HuH-7.5 (cell line): Measurements from ENCODE around the gene TACC2.
"Not testable (repeated sequence)": the region's sequence is repeated elsewhere in the genome, so short reads cannot be mapped to it uniquely, and the experiment has no call there.

Experiments
- DNase-seq: peaks from one replicate; pipeline ENCODE4 v3.0.0; 2011; ENCODE audit warnings: low spot score

Gene TACC2

DNA sequence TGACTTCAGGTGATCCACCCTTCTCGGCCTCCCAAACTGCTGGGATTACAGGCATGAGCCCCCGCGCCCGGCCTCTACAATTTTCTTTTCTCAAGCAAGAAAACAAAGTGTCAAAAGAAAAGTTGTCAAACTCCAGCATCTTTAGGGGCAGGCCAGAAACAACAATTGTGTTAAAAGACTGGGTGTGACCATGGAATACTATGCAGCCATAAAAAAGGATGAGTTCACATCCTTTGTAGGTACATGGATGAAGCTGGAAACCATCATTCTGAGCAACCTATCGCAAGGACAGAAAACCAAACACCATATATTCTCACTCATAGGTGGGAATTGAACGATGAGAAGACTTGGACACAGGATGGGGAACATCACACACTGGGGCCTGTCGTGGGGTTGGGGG is 34.3 kb downstream of the TACC2 start:
- DNase-seq: not testable (repeated sequence)

- DNase-seq: no peak
Observed at GRCh38 chr10:122029499-122030199, 40.7 kb downstream of the TACC2 start.

- no peak for DNase-seq
Observed at GRCh38 chr10:122030200-122030552, 41.2 kb downstream of the TACC2 start.

DNA sequence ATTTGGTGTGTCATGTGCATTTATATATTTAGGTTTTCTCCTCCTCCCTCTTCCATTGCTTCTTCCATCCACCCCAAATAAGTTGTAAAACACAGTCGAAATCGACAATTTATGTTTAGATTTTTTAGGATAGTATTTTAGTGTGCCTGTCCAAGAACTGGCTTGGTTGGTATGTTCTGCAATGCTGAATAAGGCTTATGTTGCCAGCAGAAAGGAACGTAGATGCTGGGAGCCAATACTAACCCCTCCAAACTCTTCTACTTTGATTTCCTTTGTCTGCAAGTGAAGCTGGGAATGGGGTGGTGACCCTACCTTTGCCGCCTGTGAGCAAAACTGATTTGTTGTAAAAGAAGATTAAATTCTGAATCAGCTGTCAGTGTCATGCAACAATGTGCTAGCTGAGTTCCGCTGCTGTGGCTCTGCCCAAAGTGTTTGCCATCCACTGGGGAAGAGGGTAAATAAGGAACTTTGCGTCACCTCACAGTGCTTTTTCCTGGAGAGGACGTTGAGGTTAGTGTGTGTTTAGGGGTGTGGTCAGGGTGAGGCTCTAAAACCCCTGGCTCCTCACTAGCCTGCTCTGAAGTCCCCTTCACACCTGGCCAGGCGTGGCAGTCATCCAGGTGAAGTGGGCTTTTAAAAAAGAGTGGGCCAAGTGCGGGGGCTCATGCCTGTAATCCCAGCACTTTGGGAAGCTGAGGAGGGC is 44.4 kb downstream of the TACC2 start:
- DNase-seq: no peak

DNA sequence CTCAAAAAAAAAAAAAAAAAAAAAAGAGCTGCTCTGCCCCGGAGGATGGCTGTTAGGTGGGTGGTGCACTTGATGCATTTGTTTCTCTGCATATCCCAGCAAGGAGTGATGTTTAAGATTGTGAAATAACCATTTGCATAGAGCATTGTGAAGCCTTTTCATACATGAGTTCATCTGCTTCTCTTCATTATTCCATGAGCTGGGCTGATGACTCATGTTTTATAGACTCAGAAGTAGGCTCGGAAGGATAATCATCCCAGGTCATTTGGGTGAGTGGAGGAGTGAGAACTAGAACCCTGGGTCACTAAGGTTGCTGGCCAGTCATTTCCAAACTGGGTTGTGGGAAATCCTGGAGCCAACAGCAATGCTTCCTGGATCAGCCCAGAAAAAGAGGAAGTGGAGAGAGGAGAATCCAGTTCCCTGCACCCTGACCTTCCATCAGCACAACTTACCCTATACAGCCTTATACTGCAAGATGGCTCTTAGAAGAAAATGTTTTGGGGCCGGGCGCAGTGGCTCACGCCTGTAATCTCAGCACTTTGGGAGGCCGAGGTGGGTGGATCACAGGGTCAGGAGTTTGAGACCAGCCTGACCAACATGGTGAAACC is 45.3 kb downstream of the TACC2 start:
- no peak for DNase-seq

- no peak for DNase-seq
Observed at GRCh38 chr10:122040786-122041185, 51.8 kb downstream of the TACC2 start.

GRCh38 chr10:122042836-122043235 is 53.9 kb downstream of the TACC2 start:
- no peak for DNase-seq

GRCh38 chr10:122044045-122044661 is 55.2 kb downstream of the TACC2 start:
- DNase-seq: peak; percentile 38

- DNase-seq: no peak
Observed at GRCh38 chr10:122044713-122045112, 55.8 kb downstream of the TACC2 start.

DNA sequence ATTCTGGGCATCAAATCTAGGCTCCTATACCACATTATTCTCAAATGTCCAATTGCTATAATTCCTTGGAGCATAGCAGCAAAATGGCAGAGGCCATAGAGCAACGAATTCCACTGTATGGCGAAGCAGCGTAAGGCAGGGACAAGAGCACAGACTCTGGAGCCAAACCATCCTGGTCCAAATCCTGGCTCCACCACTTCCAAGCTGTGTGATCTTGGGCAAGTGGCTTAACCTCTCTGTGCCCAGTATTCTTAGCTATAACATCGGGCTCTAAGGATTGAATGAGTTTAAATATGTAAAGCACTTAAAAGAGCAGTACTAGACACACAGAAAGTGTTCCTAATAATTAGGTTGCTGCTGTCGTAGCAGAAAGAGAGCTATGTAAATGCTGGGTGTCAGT is 56.2 kb downstream of the TACC2 start:
- no peak for DNase-seq

DNA sequence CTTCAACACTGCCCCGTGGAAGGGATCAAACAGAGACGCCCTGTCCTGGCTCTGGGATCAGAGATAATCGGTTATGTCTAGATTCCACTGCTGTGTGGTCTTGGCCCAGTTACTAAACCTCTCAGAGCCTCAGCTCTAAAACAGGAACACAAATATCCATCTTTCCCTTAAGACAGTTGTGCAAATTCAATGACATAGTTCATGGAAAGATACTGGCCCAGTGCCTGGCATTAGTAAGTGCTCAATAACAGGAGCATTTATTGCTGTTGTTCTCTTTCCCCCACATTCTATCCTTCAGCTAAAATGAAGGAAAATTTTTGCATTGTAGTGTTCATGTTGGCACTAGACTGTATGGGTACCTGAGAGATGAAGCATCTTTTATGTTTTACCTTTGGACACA is 58.6 kb downstream of the TACC2 start:
- DNase-seq: no peak

GRCh38 chr10:122049076-122049475 is 60.1 kb downstream of the TACC2 start:
- DNase-seq: no peak

GRCh38 chr10:122050311-122050710 is 61.3 kb downstream of the TACC2 start:
- DNase-seq: no peak

- DNase-seq: no peak
Observed at GRCh38 chr10:122050811-122051210, 61.8 kb downstream of the TACC2 start.

DNA sequence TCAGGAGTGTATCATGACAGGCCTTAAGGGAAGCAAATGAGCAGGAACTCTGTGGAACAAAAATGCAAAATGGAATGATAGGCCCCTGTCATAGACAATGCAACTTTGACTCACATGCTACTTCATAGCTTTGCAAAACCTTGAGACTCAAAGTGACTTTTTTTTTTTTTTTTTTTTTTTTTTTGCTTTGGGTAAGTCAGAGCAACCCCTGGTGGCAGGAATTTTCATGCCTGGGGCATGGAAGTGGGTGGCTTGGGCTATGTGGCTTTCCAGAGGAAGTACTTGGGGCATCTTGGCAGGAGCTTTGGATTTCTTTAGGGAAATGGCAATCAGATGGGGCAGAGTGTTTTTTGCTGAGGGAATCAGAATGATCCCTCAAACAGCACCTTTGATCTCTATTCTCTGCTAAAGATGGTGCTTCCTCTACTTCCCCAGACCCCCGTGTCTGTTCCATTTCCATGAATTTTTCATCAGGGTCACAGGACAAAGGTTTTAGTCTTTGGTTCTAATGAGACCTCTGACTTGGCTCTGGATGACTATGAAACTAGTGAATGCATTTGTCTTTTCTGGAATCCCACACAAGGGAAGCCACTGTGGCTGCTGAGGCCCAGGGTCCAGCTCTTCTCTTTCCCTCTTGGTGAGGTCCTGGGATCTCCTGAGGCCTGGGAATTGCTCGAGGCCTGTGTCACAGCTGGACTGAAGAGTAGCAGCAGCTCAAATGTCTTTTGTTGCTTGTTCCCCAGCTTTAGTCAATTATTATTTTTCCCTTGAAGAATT is 62.8 kb downstream of the TACC2 start:
- peak; percentile 33 for DNase-seq

DNA sequence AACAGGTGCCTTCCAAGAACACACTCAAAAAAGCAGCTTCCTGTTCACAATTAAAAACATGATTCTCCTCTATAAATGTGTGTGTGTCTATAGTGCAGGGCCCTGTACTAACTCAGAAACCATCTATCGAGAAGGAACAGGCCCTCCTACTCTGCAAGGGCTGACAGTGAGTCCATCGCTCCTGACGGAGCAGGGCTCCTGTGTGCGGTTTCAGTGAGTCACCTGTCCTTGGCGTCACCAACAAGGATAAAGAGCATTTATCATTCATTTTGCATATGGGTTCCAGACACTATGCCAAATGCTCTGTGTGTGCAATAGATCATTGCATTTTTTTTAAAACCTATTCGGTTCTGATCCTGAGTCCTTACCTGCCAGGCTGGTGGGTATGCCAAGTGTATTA is 63.7 kb downstream of the TACC2 start:
- no peak for DNase-seq

- no peak for DNase-seq
Observed at GRCh38 chr10:122053314-122053713, 64.4 kb downstream of the TACC2 start.

DNA sequence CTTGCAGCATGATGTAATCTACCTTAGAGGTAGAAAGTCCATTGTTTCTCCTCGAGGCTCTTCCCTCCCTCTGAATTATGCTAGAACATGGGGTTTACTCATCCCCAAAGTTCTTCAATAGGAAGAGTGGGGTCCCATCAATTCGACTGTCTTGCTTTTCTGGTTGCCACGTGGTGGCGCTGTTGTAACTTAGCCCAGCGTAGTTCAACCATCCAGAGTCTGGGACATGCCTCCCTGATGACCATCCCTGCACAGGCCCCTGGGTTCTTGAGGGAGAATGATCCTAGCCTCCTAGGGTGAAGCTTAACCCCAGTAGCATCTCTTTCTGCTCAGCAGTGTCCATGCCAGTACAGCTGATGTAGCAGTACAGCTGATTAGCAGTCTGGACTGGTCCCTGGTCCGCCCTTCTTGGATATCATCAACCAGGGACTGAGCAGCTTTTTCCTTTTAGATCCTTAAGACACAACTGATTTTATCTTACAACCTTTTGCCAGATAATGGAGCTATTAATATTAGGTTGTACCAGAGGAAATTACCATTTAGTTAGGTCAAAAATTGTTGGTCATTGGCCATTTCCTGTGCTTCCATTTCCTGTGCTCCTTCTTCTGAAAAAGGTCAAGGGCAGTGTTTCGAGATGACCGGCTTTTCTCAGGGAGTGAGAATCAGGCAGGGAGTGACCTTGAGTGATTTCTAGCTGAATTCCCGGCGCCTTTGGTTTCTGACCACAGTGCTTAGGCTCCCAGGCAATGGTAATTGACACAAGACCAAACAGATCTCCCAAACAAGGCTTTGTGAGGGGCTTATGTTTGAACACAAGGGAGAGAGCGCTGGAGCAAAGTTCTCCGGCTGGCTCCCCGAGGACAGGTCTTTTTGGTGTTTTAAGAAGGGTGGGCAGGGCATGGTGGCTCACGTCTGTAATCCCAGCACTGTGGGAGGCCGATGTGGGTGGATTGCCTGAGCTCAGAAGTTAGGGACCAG is 65.4 kb downstream of the TACC2 start:
- DNase-seq: peak; percentile 29

DNA sequence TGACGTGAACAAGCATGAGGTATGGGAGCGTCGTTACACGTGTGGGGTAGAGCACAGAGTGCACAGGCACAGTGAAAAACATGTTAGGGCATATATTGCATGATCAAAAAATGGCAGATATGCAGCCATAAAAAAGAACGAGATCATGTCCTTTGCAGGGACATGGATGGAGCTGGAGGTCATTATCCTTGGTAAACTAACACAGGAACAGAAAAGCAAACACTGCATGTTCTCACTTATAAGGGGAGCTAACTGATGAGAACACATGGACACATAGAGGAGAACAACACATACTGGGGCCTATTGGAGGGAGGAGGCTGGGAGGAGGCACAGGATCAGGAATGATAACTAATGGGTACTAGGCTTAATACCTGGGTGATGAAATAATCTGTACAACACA is 66.3 kb downstream of the TACC2 start:
- DNase-seq: no peak

DNA sequence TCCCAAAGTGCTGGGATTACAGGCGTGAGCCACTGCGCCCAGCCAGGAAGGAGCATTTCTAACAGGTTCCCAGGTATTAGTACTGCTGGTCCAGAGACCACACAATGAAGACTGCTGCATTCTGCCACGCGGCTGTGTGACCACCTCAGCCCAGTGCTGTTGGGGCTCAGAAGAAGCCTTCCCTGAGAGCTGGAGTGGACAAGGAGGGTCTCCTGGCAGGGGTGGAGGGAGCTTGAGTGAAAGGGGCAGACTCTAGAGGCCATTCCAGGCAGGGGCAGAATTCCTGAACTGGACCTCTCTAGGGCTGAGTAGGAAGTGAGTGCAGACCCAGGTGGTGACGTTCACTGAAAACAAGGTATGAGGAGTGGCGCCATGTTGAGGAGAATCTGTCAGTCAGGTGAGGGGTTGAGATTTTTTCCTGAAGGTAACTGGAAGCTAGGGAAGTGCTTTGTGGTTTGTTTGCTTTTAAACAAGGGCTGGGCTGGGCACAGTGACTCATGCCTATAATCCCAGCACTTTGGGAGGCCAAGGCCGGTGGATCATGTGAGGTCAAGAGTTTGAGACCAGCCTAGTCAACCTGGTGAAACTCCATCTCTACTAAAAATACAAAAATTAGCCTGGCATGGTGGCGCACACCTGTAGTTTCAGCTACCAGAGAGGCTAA is 67.6 kb downstream of the TACC2 start:
- no peak for DNase-seq
